HEK293T (cell line): ENCODE results near the gene FARP1.

Experiments
- ARNT ChIP-seq: fragments of 450-650 bp; IDR thresholded peaks from 2 replicates; pipeline ENCODE4 v1.6.1; 2017; ENCODE audit warnings: mild to moderate bottlenecking
- BHLHE40 ChIP-seq: fragments of 450-650 bp; IDR thresholded peaks from 2 replicates; pipeline ENCODE4 v1.6.1; 2016; ENCODE audit warnings: mild to moderate bottlenecking, moderate library complexity, borderline replicate concordance
- CTBP1 ChIP-seq: fragments of 450-650 bp; IDR thresholded peaks from 2 replicates; pipeline ENCODE4 v1.6.1; 2016; ENCODE audit warnings: borderline replicate concordance
- ELF4 ChIP-seq: fragments of 450-650 bp; IDR thresholded peaks from 2 replicates; pipeline ENCODE4 v1.6.1; 2017; ENCODE audit warnings: antibody characterized with exemption
- FOXA1 ChIP-seq: fragments of 450-650 bp; IDR thresholded peaks from 2 replicates; pipeline ENCODE4 v1.6.1; 2016; ENCODE audit warnings: mild to moderate bottlenecking
- FOXK2 ChIP-seq: fragments of 450-650 bp; IDR thresholded peaks from 2 replicates; pipeline ENCODE4 v1.6.1; 2016; ENCODE audit warnings: mild to moderate bottlenecking
- FOXM1 ChIP-seq: fragments of 450-650 bp; IDR thresholded peaks from 2 replicates; pipeline ENCODE4 v1.6.1; 2017; ENCODE audit warnings: mild to moderate bottlenecking, borderline replicate concordance
- HDGF ChIP-seq: fragments of 450-650 bp; IDR thresholded peaks from 2 replicates; pipeline ENCODE4 v1.6.1; 2017; ENCODE audit warnings: antibody characterized with exemption, borderline replicate concordance
- LEF1 ChIP-seq: fragments of 450-650 bp; IDR thresholded peaks from 2 replicates; pipeline ENCODE4 v1.6.1; 2017; ENCODE audit warnings: mild to moderate bottlenecking, borderline replicate concordance
- NFRKB ChIP-seq: fragments of 450-650 bp; IDR thresholded peaks from 2 replicates; pipeline ENCODE4 v1.6.1; 2016; ENCODE audit warnings: mild to moderate bottlenecking, moderate library complexity
- SP1 ChIP-seq: fragments of 450-650 bp; IDR thresholded peaks from 2 replicates; pipeline ENCODE4 v1.6.1; 2017
- SUZ12 ChIP-seq: fragments of 450-650 bp; IDR thresholded peaks from 2 replicates; pipeline ENCODE4 v1.6.1; 2016; ENCODE audit warnings: mild to moderate bottlenecking
- TARDBP ChIP-seq: fragments of 450-650 bp; IDR thresholded peaks from 2 replicates; pipeline ENCODE4 v1.6.1; 2016
- ZNF384 ChIP-seq: fragments of 450-650 bp; IDR thresholded peaks from 2 replicates; pipeline ENCODE4 v1.6.1; 2016

DNA sequence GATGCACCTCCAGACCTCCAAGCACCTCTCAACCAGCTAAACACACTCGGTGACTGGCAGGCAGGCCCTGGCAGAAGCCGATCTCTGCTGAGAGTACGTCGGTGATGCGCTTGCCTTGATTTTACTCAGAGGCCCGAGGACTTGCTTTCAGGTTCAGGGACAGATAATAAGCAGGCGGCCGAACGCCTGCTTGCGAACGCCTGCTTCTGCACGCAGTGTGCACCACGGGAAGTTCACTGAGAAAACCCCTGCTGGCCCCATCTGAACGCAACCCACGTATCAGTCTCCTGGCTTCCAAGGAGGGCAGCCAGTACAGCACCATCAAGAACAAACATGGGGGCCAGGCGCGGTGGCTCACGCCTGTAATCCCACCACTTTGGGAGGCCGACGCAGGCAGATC lies 326.0 kb downstream of the FARP1 start:
- no peak for TF ChIP-seq BHLHE40
- no peak for TF ChIP-seq FOXK2
- TF ChIP-seq TARDBP = no peak
- TF ChIP-seq FOXM1 = no peak
- no peak for TF ChIP-seq ARNT
- no peak for TF ChIP-seq SUZ12
- TF ChIP-seq SP1 = no peak
- no peak for TF ChIP-seq LEF1
- no peak for TF ChIP-seq HDGF
- TF ChIP-seq NFRKB = no peak
- TF ChIP-seq CTBP1 = no peak
- TF ChIP-seq FOXA1 = no peak
- no peak for TF ChIP-seq ELF4
- TF ChIP-seq ZNF384 = no peak
